Measurements from ENCODE around the gene ADAMTSL1. TPM values are rescaled to one million over a fixed set of nuclear protein-coding genes. Genes with fewer than 3 reads are reported as not detected.

Gene ADAMTSL1
- total RNA-seq, 4 donors from 2014 or later: 2.0 to 7.3 (median 3.7) TPM

GRCh38 chr9:18820566-18821095, 346.7 kb downstream of the ADAMTSL1 start:
- DNase-seq (ENCODE audit: low spot score) (no peak), ATAC-seq (ENCODE audit: low FRiP score) (no peak)
- TF ChIP-seq, protein P1, sequence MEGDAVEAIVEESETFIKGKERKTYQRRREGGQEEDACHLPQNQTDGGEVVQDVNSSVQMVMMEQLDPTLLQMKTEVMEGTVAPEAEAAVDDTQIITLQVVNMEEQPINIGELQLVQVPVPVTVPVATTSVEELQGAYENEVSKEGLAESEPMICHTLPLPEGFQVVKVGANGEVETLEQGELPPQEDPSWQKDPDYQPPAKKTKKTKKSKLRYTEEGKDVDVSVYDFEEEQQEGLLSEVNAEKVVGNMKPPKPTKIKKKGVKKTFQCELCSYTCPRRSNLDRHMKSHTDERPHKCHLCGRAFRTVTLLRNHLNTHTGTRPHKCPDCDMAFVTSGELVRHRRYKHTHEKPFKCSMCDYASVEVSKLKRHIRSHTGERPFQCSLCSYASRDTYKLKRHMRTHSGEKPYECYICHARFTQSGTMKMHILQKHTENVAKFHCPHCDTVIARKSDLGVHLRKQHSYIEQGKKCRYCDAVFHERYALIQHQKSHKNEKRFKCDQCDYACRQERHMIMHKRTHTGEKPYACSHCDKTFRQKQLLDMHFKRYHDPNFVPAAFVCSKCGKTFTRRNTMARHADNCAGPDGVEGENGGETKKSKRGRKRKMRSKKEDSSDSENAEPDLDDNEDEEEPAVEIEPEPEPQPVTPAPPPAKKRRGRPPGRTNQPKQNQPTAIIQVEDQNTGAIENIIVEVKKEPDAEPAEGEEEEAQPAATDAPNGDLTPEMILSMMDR (IDR thresholded peaks at IDR 0.05): no peak

DNA sequence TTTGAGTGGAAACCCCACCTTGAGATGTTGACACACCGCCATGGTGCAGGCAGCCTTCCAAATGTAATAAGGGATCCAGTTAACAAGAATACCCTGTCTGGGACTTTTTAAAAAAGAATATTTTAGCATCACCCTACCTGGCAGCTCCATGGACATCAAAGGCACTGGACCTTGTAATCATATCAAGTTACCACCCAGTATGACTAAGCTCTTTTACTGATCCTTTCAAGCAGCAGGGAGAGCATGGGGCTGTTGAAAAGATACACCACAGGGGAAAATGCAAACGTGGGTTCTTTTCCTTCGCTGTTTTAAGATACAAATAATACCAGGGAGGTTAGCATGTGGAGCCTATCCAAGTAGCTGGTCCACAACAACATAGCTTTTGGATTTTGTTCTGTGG, 347.8 kb downstream of the ADAMTSL1 start:
- peak; percentile 58 for ATAC-seq (ENCODE audit: low FRiP score)
- TF ChIP-seq, protein P1 (IDR thresholded peaks at IDR 0.05): no peak
- DNase-seq (ENCODE audit: low spot score): no peak

- DNase-seq (ENCODE audit: low spot score): no peak
- ATAC-seq (ENCODE audit: low FRiP score): no peak
- TF ChIP-seq, protein P1 (IDR thresholded peaks at IDR 0.05): no peak
Observed at GRCh38 chr9:18822850-18823249, 348.9 kb downstream of the ADAMTSL1 start.

DNA sequence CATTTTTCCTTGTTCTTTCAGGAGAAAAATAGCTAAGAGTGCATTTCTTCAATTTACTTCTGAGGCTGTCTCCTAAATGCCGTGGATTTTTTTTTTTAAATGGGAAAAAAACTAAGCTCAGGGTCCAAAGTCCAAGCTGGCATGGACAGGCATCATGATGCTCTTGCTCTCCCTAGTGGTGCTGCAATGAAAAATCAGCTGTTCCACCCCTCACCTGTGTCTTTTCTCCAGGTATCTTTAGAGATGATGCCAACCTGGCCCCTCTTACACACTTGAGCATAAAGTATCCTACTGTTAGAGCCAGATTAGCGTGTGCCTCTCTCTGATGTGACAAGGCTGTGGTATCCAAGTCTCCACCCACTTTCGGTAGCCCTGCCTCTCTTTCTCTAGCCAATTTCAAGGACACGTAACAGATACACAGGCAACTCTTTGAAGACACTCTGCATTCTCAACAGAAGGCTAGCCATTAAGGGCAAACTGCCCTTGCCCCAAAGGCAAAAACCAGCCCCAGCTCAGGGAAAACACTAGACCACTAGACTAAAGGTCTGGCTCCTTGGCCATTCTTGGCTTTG, 350.2 kb downstream of the ADAMTSL1 start:
- DNase-seq (ENCODE audit: low spot score) (no peak), ATAC-seq (ENCODE audit: low FRiP score) (no peak)
- TF ChIP-seq, protein P1 (IDR thresholded peaks at IDR 0.05): peak in 1 of 3 donors; percentile 19

DNA sequence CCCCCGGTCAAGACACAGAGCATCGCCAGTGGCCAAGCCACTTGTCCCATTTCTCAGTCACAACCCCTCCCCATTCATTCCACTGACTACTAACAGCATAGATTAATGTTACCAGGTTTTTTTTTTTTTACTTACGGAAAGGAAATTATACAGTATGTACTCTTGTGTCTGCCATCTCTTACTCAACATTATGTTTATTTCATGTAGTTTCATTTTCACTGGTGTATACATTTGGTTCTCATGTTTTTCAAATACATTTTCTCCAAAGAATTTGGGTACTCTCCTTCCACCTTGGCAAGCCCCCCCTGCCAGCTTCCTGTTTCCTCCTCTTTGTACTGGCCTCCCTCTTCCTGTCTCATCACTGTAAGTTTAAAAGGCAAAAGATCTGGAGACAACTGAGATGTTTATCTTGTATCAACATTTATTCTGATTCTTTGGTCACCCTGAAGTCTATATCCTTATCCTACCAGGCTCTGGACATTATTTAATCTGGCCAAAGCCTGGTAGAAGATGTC, 351.8 kb downstream of the ADAMTSL1 start:
- TF ChIP-seq, protein P1 (IDR thresholded peaks at IDR 0.05): no peak
- ATAC-seq (ENCODE audit: low FRiP score) (no peak), DNase-seq (ENCODE audit: low spot score) (no peak)

DNA sequence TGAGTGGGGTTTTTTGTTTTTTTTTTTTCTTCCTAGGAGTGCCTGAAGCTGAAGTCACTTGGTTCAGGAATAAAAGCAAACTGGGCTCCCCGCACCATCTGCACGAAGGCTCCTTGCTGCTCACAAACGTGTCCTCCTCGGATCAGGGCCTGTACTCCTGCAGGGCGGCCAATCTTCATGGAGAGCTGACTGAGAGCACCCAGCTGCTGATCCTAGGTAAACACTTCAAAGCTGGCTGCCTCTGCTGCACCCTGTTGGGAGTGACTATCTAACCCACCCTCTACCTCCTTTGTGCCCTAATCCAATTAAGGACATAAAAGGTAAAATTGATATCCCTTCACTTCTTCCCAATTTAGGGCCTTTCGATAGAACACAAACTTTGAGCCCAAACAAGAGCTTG, 352.3 kb downstream of the ADAMTSL1 start:
- no peak for DNase-seq (ENCODE audit: low spot score)
- no peak for ATAC-seq (ENCODE audit: low FRiP score)
- TF ChIP-seq, protein P1 (IDR thresholded peaks at IDR 0.05): no peak

DNA sequence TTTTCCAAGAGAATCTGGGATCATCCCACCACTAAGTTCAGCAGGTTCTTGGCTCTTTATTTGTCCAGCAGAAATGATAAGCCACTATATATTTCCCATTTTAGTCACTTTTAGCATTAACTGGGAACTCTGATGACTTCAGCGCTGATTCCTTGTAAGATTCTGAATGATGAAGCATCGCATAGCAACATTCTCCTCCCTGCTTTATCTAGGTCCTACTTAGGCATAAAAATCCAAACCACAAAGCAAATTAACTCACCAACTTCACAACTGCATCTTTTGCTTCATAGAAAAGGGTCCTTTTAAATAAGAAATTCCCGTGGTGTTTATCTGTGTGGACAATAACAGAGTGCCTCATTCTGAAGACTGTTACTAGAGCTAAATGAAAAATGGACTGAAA, 355.1 kb downstream of the ADAMTSL1 start:
- no peak for ATAC-seq (ENCODE audit: low FRiP score)
- TF ChIP-seq, protein P1 (IDR thresholded peaks at IDR 0.05): no peak
- DNase-seq (ENCODE audit: low spot score): no peak

All from omental fat pad (tissue), 4 donors.